Brain microvascular endothelial cell (primary cell): ENCODE data around the gene LHCGR.
A peak's percentile ranks its signal among the peaks of the same experiment; 100 is the strongest.

Experiments
- DNase-seq: peaks from one replicate; pipeline ENCODE4 v3.0.0-alpha.2; 2020
- H3K27ac ChIP-seq: fragments of 250-450 bp; sonication (Bioruptor Pico); 2 replicates; pipeline ENCODE4 v1.5.1; 2020; ENCODE audit warnings: mild to moderate bottlenecking, moderate library complexity
- H3K27me3 ChIP-seq: fragments of 250-450 bp; sonication (Bioruptor Pico); replicated peaks from 2 replicates; pipeline ENCODE4 v1.5.1; 2020; ENCODE audit warnings: mild to moderate bottlenecking
- H3K36me3 ChIP-seq: fragments of 250-450 bp; sonication (Bioruptor Pico); replicated peaks from 2 replicates; pipeline ENCODE4 v1.5.1; 2020; ENCODE audit warnings: mild to moderate bottlenecking
- H3K4me3 ChIP-seq: 2 replicates; pipeline ENCODE4 v1.5.1; 2011; ENCODE audit warnings: low read depth, mild to moderate bottlenecking, control low read depth, low read length, moderate library complexity
- CTCF ChIP-seq: IDR thresholded peaks from 2 replicates; pipeline ENCODE4 v1.5.1; 2011; ENCODE audit warnings: low read depth, mild to moderate bottlenecking, moderate library complexity, low read length, control low read depth, inconsistent platforms; ENCODE audit errors: missing control alignments
- in situ Hi-C: cut with HindIII; loops from 2 replicates; pipeline ENCODE4 v1.10.0; 2017; ENCODE audit warnings: low sequenced_read_pairs, low pct_ligation_motif_present

Gene LHCGR

GRCh38 chr2:48699348-48699930 is 56.1 kb downstream of the LHCGR start:
- Histone ChIP-seq H3K36me3 (no peaks in the 10 kb centered on the region), H3K27me3 (no peaks in the 10 kb centered on the region), H3K27ac (no peak overlapping the region), H3K4me3 (no peak overlapping the region)
- in situ Hi-C loops = no loop called here
- DNase-seq = peak; percentile 31
- TF ChIP-seq CTCF = no peak

GRCh38 chr2:48696881-48697280 is 58.6 kb downstream of the LHCGR start:
- no peak for TF ChIP-seq CTCF
- Histone ChIP-seq H3K27me3 (no peaks in the 10 kb centered on the region), H3K27ac (no peak overlapping the region), H3K36me3 (no peaks in the 10 kb centered on the region), H3K4me3 (no peak overlapping the region)
- DNase-seq = no peak
- in situ Hi-C loops = no loop called here

- TF ChIP-seq CTCF = no peak
- H3K4me3 ChIP-seq = no peak overlapping the region
- in situ Hi-C loops = no loop called here
- H3K27ac ChIP-seq = no peak overlapping the region
- DNase-seq = no peak
- no peaks in the 10 kb centered on the region for H3K36me3 ChIP-seq
- no peaks in the 10 kb centered on the region for H3K27me3 ChIP-seq
Measured at GRCh38 chr2:48695991-48696390, 59.5 kb downstream of the LHCGR start.

- no peak for TF ChIP-seq CTCF
- no peak for DNase-seq
- Histone ChIP-seq H3K27me3 (no peaks in the 10 kb centered on the region), H3K36me3 (no peaks in the 10 kb centered on the region), H3K4me3 (no peak overlapping the region), H3K27ac (peak overlapping the region; percentile 21)
- in situ Hi-C loops = no loop called here
Measured at GRCh38 chr2:48694149-48694548, 61.4 kb downstream of the LHCGR start.

- Histone ChIP-seq H3K4me3 (no peak overlapping the region), H3K36me3 (no peaks in the 10 kb centered on the region), H3K27ac (peak overlapping the region; percentile 21), H3K27me3 (no peaks in the 10 kb centered on the region)
- DNase-seq = no peak
- no peak for TF ChIP-seq CTCF
- in situ Hi-C loops = no loop called here
Measured at GRCh38 chr2:48693645-48694044, 61.9 kb downstream of the LHCGR start.

- no peak for DNase-seq
- no peak for TF ChIP-seq CTCF
- no peak overlapping the region for H3K4me3 ChIP-seq
- H3K36me3 ChIP-seq = no peaks in the 10 kb centered on the region
- H3K27me3 ChIP-seq = no peaks in the 10 kb centered on the region
- H3K27ac ChIP-seq = peak overlapping the region; percentile 16
- in situ Hi-C loops = no loop called here
Measured at GRCh38 chr2:48693066-48693465, 62.5 kb downstream of the LHCGR start.
